Smooth muscle cell of the brain vasculature (primary cell): ENCODE measurements around the gene PRELID2.
"Not testable (repeated sequence)": the region's sequence is repeated elsewhere in the genome, so short reads cannot be mapped to it uniquely, and the experiment has no call there.

Experiments used
- DNase-seq: peaks from one replicate; pipeline ENCODE4 v3.0.0-alpha.2; 2012; ENCODE audit warnings: low read depth, low spot score

PRELID2 gene

DNA sequence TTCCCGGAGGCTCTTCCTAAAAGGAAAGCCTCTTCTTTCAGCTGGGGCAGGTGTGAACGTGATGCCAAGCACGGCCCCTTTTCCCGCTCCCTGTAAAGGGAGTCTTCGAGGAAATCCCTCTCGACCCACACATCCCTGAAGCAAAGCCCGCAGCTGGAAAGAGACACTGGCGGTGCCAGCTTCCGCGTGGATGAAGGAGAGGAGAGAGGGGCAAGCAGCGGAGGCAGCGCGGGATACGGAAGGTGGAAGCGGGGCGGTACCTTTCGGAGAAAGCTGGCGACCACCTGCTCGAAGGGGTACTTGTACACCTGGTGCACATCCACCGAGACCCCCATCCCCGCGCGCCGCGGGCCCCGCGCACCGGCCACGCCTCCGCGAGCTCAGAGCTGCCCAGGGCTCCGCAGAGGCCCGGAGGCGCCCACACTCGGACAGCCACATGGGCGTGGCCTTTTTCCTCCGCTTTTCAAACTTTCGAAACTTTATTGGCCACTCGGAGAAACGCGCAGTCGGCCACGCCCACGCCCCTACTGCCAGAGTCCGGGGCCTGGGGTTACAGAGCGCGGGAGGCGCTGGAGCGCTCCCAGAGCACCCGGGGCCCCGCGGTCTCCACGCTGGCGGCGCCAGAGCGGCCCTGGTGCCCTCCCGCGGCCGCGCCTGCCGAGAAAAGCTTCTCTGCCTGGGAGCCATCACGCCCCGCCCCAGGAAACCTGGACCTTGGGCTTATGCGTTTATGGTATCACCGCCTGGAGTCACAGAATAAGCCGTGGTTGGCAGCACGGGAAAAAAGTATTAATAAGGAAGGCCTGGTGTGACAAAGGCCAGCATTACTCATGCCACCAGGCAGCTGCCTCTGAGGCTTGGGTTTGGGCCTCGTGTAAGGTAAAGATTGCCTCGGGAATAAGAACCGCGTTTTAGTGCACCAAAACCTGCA is at the start of gene PRELID2:
Gene PRELID2 (minus strand): TSS at position 426 of the 931 bp plus-strand sequence. CDS start 91 bp downstream, at position 335.
- no peak for DNase-seq

DNA sequence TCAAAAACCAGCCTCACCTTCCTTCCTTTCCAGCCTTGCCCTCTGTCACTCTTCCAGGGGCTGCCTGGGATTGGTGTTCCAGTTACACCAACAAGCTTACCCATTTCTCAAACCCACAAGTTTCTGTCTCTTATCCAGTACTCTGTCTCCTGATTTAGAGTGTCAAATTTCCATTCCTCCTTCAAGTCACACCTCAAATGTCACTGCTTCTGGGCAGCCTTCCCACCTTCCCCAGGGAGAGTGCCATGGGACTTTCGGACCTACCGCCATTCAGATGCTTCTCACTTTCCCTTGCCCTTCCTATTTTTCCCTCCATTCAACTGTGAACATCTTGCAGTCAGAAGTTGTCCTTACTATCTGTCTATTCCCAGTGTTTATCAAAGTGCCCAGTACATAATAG is 39.6 kb upstream of the PRELID2 start:
- no peak for DNase-seq

DNA sequence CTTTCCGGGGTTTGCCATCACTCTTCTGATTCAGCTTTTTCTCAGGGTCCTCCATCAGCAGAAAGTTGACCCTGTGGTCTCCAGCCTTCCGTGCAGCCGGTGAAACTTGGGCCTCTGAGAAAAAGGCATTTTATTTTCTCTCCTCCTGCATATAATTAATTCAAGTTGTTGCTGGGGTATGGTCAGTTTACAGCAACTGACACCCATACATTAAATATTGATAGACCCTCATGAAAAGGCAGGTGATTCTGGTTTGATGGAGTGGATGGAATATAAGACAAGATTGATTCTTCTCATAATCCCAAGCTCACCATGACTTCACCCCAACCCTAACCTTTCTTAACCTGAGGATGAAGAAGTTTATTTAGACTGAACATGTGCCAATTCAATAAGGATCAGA is 37.8 kb upstream of the PRELID2 start, which contains the start of gene GRXCR2:
Gene GRXCR2 (minus strand): TSS at position 101 of the 400 bp plus-strand sequence. CDS start 46 bp downstream, at position 55.
- DNase-seq = no peak

DNA sequence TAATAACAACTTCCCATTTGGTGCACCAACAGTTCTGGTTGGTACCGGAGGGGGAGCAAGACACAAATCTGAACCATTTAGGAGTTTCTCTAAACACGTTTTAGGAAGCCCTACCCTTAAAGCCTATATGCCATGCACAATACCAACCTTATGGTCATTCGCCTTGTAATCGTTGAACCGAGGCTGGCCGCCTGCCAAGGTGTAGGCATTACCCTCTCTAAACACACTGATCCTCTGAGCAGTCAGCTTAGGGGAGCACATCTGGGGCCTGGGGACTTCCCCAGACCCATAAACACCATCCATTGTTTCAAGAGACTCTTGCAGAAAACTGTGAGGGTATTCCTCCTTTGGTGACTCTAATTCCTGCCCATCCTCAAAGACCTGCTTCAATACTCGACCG is 37.3 kb upstream of the PRELID2 start:
- DNase-seq = no peak

- DNase-seq = no peak
These were observed 34.6 kb upstream of the PRELID2 start for GRCh38 chr5:145869753-145870152.

DNA sequence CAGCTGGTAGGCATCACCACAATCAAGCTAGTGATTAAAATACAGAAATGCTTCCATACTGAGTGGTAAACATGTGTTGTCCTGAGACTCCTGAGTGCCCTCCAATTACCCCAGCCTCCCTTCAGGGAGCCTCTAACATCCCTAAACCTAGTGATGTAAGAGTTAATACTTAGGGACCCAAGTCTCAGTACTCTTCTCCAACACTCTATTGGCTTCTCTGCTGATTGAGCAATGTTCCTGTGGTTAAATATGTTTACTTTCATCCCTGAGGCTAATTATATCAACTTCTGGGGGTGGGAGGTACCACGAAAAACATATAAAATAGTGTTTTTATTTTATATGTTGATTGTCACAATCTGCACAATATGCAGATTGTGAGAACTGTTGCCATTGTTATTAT is 32.7 kb upstream of the PRELID2 start:
- DNase-seq = no peak

- DNase-seq = not testable (repeated sequence)
These were observed 29.3 kb upstream of the PRELID2 start for GRCh38 chr5:145864432-145864831.

DNA sequence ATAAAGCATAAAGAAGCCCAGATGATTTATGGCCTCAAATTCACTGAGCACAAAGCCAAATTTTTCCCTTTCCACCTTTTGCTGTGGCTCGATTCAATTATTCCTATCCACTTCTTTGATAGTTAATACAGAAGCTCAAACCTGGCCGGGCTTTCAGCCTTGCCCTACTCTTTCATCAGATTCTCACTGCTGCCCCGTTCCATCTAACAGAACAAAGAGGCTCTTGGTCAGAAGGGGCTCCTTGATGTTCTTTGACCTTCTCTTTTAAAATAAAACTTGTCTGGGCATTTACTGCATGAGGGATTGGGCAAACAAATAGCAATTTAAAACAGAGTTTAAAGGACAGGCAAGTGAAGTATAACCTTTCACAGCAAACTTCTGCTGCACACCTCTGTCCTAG is 27.9 kb upstream of the PRELID2 start:
- DNase-seq = no peak

DNA sequence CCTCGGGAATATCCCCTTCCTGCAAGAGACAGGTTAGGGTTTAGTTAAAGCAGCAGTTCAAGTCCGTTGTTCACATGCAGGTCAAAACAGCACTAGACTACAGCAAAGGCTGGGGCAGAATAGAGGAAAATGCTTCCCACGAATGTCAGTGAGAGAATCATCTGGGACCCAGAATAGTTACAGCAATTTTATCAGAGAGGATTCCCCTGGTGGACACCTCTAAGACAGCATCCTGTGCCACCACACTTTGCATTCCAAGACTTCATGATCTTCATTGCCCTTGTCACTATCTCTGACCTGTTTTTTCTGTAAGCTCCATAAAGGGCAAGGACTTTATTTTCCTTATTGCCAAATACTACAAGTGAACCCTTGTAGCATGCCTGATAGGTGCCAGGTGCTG is 24.8 kb upstream of the PRELID2 start:
- no peak for DNase-seq

DNA sequence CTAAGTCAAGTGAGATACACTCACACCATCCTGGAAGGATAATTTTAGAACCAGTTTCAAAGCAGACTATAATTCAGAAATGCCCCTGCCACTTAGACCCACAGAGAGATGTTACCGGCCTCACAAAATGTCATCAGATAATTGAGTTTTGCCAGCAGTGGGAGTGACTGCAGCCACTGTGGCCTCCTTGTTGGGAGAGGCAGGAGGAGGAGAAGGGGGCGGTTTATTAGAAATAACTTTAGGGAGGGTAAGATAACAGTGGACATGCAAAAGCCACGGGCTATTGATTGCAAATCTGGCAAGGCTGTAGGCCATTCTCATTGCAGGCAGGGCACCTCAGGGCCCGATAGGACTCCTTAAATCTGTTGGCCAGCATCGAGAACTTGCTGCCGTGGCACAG is 24.3 kb upstream of the PRELID2 start:
- no peak for DNase-seq

- DNase-seq = no peak
These were observed 23.8 kb upstream of the PRELID2 start for GRCh38 chr5:145858959-145859358.

GRCh38 chr5:145856285-145856818 is 21.2 kb upstream of the PRELID2 start:
- DNase-seq = peak; percentile 44

GRCh38 chr5:145855763-145856267 is 20.7 kb upstream of the PRELID2 start:
- DNase-seq = no peak

DNA sequence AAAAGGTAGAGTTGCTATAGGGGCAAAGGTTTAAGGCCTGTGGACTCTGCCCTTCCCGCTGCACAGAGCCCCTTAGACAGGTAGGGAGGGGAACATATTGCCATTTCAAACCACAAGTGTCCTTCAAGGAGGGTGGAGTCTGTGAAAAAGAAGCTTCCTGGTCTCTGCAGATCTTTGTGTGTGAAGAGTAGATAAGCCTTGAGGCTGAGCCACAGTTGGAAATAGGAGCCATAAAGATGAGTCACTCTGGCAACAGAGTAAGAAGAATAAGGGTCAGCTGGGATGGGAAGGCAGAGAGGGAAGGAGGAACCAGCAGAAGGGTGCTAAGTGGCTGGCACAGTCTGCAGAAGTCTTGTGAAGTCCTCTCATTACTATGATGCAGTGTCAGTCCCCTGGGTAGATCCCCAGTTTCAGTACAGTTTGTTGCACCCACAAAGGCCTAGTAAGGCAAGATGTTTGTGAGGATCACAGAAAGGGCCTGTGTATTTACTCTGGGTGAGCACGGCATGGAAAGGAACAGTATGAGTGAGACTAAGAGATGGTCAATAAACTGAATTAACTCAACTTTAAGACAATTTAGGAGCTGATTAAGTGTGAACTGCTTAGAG is 19.6 kb upstream of the PRELID2 start:
- DNase-seq = no peak

GRCh38 chr5:145853781-145854376 is 18.7 kb upstream of the PRELID2 start:
- DNase-seq = no peak

GRCh38 chr5:145852990-145853389 is 17.8 kb upstream of the PRELID2 start:
- DNase-seq = no peak

DNA sequence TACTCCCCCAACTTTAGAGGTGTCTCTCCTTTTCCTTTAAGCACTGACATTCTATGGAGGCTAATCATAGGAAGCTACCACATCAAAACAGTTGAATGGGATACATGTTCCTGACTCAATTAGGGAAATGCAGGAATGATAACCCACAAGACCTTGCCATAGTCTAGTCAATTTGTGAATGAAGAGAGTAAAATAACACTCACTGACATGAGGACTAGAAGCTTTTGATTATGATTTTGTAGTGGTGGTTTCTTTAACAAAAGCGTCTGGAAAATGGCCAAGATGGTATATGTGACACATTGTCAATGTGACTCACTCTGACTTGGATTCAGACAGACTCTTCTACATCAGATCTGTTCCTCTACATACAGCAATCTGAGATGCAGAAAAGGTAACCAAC is 13.7 kb upstream of the PRELID2 start:
- DNase-seq = no peak

GRCh38 chr5:145847499-145848497 is 12.7 kb upstream of the PRELID2 start:
- DNase-seq = no peak

DNA sequence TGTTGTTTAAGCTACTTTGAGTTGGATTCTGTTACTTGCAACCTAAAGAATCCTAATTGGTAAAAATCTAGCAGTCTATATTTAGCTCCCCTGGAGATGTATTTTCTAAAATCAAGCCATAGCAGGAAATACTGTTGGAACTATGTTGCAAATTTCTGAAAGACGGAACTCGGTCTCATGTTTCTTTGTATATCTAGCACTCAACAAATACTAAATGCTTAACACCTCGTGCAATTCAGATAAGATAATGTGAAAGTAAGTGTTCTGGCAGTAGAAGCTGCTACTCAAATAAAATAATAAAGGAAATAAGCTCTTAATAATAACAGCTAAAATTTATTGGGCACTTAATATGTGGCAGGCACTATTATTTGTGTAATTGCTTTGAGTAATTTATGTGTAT is 10.9 kb upstream of the PRELID2 start:
- no peak for DNase-seq

GRCh38 chr5:145841299-145841698 is 6.2 kb upstream of the PRELID2 start:
- no peak for DNase-seq
